ENCODE measurements around the gene TESPA1. TPM values are rescaled to one million over a fixed set of nuclear protein-coding genes. Genes with fewer than 3 reads are reported as not detected.

Gene TESPA1
- polyA plus RNA-seq (2013, experiment 1 of 2): not detected
- polyA plus RNA-seq (2013, experiment 2 of 2): 0.06 TPM

- WGBS: 90% methylated on average over 11 of the region's 12 CpGs
- Histone ChIP-seq H3K9ac (ENCODE audit: low read depth, low read length) (no peak within 1 kb of the TSS), H3K27me3 (ENCODE audit: insufficient read depth, low read length) (no peaks in the 10 kb centered on the region), H3K4me1 (ENCODE audit: insufficient read depth, low read length) (no peaks in the 10 kb centered on the region), H3K9me3 (ENCODE audit: insufficient read depth, low read depth, low read length) (no peaks in the 10 kb centered on the region), H3K4me3 (ENCODE audit: low read length) (no peak within 1 kb of the TSS), H3K36me3 (ENCODE audit: insufficient read depth, low read length) (no peaks in the 10 kb centered on the region), H3K27ac (ENCODE audit: low read depth, low read length) (no peak within 1 kb of the TSS)
Measured at GRCh38 chr12:54984658-54985376, at the start of gene TESPA1. Gene TESPA1 (minus strand): TSS chr12:54984762. CDS start chr12:54974562, 10,200 bp downstream.

GRCh38 chr12:55034218-55034617, 49.7 kb upstream of the TESPA1 start:
- no peaks in the 10 kb centered on the region for H3K27me3 ChIP-seq (ENCODE audit: insufficient read depth, low read length)
- H3K27ac ChIP-seq (ENCODE audit: low read depth, low read length): no peak overlapping the region
- no peaks in the 10 kb centered on the region for H3K36me3 ChIP-seq (ENCODE audit: insufficient read depth, low read length)
- no peak overlapping the region for H3K9ac ChIP-seq (ENCODE audit: low read depth, low read length)
- H3K9me3 ChIP-seq (ENCODE audit: insufficient read depth, low read depth, low read length): no peaks in the 10 kb centered on the region
- H3K4me1 ChIP-seq (ENCODE audit: insufficient read depth, low read length): peaks cover 14% of the 10 kb centered on the region; the same call in 1 of the 2 replicates
- 77% methylated on average over 6 of the region's 6 CpGs for WGBS
- no peak overlapping the region for H3K4me3 ChIP-seq (ENCODE audit: low read length)

- Histone ChIP-seq H3K27ac (ENCODE audit: low read depth, low read length) (no peak overlapping the region), H3K4me3 (ENCODE audit: low read length) (no peak overlapping the region), H3K4me1 (ENCODE audit: insufficient read depth, low read length) (no peaks in the 10 kb centered on the region), H3K27me3 (ENCODE audit: insufficient read depth, low read length) (peaks cover 7% of the 10 kb centered on the region; the same call in 1 of the 2 replicates), H3K9ac (ENCODE audit: low read depth, low read length) (no peak overlapping the region), H3K36me3 (ENCODE audit: insufficient read depth, low read length) (no peaks in the 10 kb centered on the region), H3K9me3 (ENCODE audit: insufficient read depth, low read depth, low read length) (no peaks in the 10 kb centered on the region)
- WGBS: 80% methylated on average over 2 of the region's 2 CpGs
Measured at GRCh38 chr12:55025508-55025907, 40.9 kb upstream of the TESPA1 start.

- Histone ChIP-seq H3K4me1 (ENCODE audit: insufficient read depth, low read length) (no peaks in the 10 kb centered on the region), H3K36me3 (ENCODE audit: insufficient read depth, low read length) (no peaks in the 10 kb centered on the region), H3K4me3 (ENCODE audit: low read length) (no peak overlapping the region), H3K27ac (ENCODE audit: low read depth, low read length) (no peak overlapping the region), H3K9ac (ENCODE audit: low read depth, low read length) (no peak overlapping the region), H3K27me3 (ENCODE audit: insufficient read depth, low read length) (peaks cover 12% of the 10 kb centered on the region; the same call in 1 of the 2 replicates), H3K9me3 (ENCODE audit: insufficient read depth, low read depth, low read length) (no peaks in the 10 kb centered on the region)
- WGBS: 50% methylated on average over 1 of the region's 2 CpGs
Measured at GRCh38 chr12:55024575-55024974, 40.0 kb upstream of the TESPA1 start.

GRCh38 chr12:55019784-55020183, 35.2 kb upstream of the TESPA1 start, which contains the start of gene NEUROD4:
Gene NEUROD4 (plus strand): TSS chr12:55019974. CDS start chr12:55026440, 6,466 bp downstream.
- Histone ChIP-seq H3K27me3 (ENCODE audit: insufficient read depth, low read length) (peaks cover 12% of the 10 kb centered on the region; the same call in 1 of the 2 replicates), H3K9ac (ENCODE audit: low read depth, low read length) (no peak within 1 kb of the TSS), H3K4me1 (ENCODE audit: insufficient read depth, low read length) (peaks cover 4% of the 10 kb centered on the region; the same call in 1 of the 2 replicates)

GRCh38 chr12:55017416-55017925, 32.9 kb upstream of the TESPA1 start:
- Histone ChIP-seq H3K9ac (ENCODE audit: low read depth, low read length) (no peak overlapping the region), H3K27me3 (ENCODE audit: insufficient read depth, low read length) (peaks cover 12% of the 10 kb centered on the region; the same call in 1 of the 2 replicates)
- 88% methylated on average over 3 of the region's 3 CpGs for WGBS

More at GRCh38 chr12:55019784-55020183, 35.2 kb upstream of the TESPA1 start, which contains the start of gene NEUROD4:
- no peak within 1 kb of the TSS for H3K27ac ChIP-seq (ENCODE audit: low read depth, low read length)
- 3% methylated on average over 13 of the region's 13 CpGs for WGBS
- peak within 1 kb of the TSS; percentile 40 for H3K4me3 ChIP-seq (ENCODE audit: low read length)
- H3K36me3 ChIP-seq (ENCODE audit: insufficient read depth, low read length): no peaks in the 10 kb centered on the region
- no peaks in the 10 kb centered on the region for H3K9me3 ChIP-seq (ENCODE audit: insufficient read depth, low read depth, low read length)

GRCh38 chr12:55008944-55009585, 24.5 kb upstream of the TESPA1 start:
- Histone ChIP-seq H3K4me1 (ENCODE audit: insufficient read depth, low read length) (peaks cover 21% of the 10 kb centered on the region), H3K9me3 (ENCODE audit: insufficient read depth, low read depth, low read length) (0 out of 2 replicates have a peak, but pooled peaks cover 4% of the 10 kb centered on the region), H3K9ac (ENCODE audit: low read depth, low read length) (no peak overlapping the region), H3K4me3 (ENCODE audit: low read length) (no peak overlapping the region), H3K27me3 (ENCODE audit: insufficient read depth, low read length) (no peaks in the 10 kb centered on the region), H3K36me3 (ENCODE audit: insufficient read depth, low read length) (no peaks in the 10 kb centered on the region), H3K27ac (ENCODE audit: low read depth, low read length) (no peak overlapping the region)
- WGBS: 71% methylated on average over 6 of the region's 6 CpGs

More at GRCh38 chr12:55017416-55017925, 32.9 kb upstream of the TESPA1 start:
- no peak overlapping the region for H3K27ac ChIP-seq (ENCODE audit: low read depth, low read length)
- peaks cover 4% of the 10 kb centered on the region; the same call in 1 of the 2 replicates for H3K4me1 ChIP-seq (ENCODE audit: insufficient read depth, low read length)
- H3K9me3 ChIP-seq (ENCODE audit: insufficient read depth, low read depth, low read length): 0 out of 2 replicates have a peak, but pooled peaks cover 4% of the 10 kb centered on the region
- H3K4me3 ChIP-seq (ENCODE audit: low read length): no peak overlapping the region
- H3K36me3 ChIP-seq (ENCODE audit: insufficient read depth, low read length): no peaks in the 10 kb centered on the region

GRCh38 chr12:55002355-55002754, 17.8 kb upstream of the TESPA1 start:
- Histone ChIP-seq H3K4me3 (ENCODE audit: low read length) (no peak overlapping the region), H3K36me3 (ENCODE audit: insufficient read depth, low read length) (no peaks in the 10 kb centered on the region), H3K27ac (ENCODE audit: low read depth, low read length) (no peak overlapping the region), H3K9me3 (ENCODE audit: insufficient read depth, low read depth, low read length) (no peaks in the 10 kb centered on the region), H3K4me1 (ENCODE audit: insufficient read depth, low read length) (peaks cover 15% of the 10 kb centered on the region), H3K27me3 (ENCODE audit: insufficient read depth, low read length) (no peaks in the 10 kb centered on the region), H3K9ac (ENCODE audit: low read depth, low read length) (no peak overlapping the region)
- 97% methylated on average over 2 of the region's 2 CpGs for WGBS

GRCh38 chr12:55001198-55001868, 16.8 kb upstream of the TESPA1 start:
- no peak overlapping the region for H3K27ac ChIP-seq (ENCODE audit: low read depth, low read length)

GRCh38 chr12:54998958-54999510, 14.5 kb upstream of the TESPA1 start:
- Histone ChIP-seq H3K4me3 (ENCODE audit: low read length) (no peak overlapping the region), H3K27me3 (ENCODE audit: insufficient read depth, low read length) (no peaks in the 10 kb centered on the region), H3K36me3 (ENCODE audit: insufficient read depth, low read length) (no peaks in the 10 kb centered on the region), H3K9me3 (ENCODE audit: insufficient read depth, low read depth, low read length) (no peaks in the 10 kb centered on the region), H3K9ac (ENCODE audit: low read depth, low read length) (no peak overlapping the region), H3K4me1 (ENCODE audit: insufficient read depth, low read length) (peaks cover 28% of the 10 kb centered on the region), H3K27ac (ENCODE audit: low read depth, low read length) (peak overlapping the region; percentile 76)
- WGBS: 91% methylated on average over 5 of the region's 5 CpGs

More at GRCh38 chr12:55001198-55001868, 16.8 kb upstream of the TESPA1 start:
- 92% methylated on average over 4 of the region's 4 CpGs for WGBS
- Histone ChIP-seq H3K36me3 (ENCODE audit: insufficient read depth, low read length) (no peaks in the 10 kb centered on the region), H3K27me3 (ENCODE audit: insufficient read depth, low read length) (no peaks in the 10 kb centered on the region), H3K9ac (ENCODE audit: low read depth, low read length) (no peak overlapping the region), H3K9me3 (ENCODE audit: insufficient read depth, low read depth, low read length) (no peaks in the 10 kb centered on the region), H3K4me3 (ENCODE audit: low read length) (no peak overlapping the region), H3K4me1 (ENCODE audit: insufficient read depth, low read length) (peaks cover 25% of the 10 kb centered on the region)

Measured in HUES64 (cell line).